Nucleus accumbens (tissue), 56 donors: ENCODE data around the gene KAT2A.

Source experiments
- DNase-seq, 56 donors: peaks; one replicate each; lab custom pipeline; 2025; lab: John Stamatoyannopoulos, UW

The KAT2A gene

DNA sequence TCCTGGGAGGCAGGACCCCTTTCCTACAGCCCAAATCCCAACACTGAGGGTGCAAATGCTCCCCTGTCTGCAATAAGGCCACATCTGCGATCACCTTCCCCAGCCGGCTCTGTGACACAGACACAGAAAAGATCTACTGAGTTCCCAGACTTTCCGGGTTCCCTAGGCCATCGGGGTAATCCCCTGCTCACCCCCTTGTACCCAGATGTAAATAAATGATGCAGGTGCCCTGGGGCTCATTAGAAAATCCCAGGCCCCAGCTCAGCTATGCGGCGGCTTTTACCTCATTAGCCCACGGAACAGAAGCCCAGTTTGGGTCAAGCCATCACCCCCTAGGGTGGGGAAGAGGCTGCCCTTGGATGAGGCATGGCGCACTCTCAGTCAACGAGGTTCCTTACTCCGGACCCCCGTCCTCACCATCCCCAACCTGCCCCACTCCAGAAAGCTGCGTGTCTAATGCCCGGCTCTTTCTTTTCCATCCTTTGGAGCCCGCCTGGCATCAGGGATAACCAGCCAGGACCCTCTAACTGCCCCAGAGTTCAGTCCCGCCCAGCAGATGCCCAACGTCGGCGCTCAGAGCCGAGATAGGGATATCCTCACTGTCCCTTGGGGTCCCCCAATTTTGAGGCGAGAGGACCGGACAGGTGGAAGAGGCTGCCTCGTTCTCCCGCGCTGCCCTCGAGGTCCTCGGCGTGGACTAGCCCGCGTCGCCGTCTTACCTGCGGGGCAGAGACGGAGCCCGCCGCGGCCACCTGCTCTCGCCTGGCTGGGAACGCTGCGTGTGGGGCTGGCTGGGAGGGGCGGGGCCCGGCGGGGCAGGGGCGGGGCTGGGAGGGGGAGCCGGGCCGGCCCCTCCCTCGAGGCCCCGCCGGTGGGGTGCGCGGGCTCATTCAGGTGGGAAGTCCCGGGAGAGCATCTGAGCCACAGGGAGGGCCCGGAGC, 23.2 kb downstream of the KAT2A start, which contains the start of gene ZNF385C:
TSS of gene ZNF385C (minus strand) at position 783 of the 941 bp plus-strand sequence. CDS start 35,417 bp downstream, outside the sequence.
- no peak for DNase-seq

GRCh38 chr17:42096360-42097111, 24.6 kb downstream of the KAT2A start:
- no peak for DNase-seq

GRCh38 chr17:42094375-42095069, 26.6 kb downstream of the KAT2A start:
- DNase-seq = no peak

- DNase-seq = no peak
Measured at GRCh38 chr17:42092939-42093338, 28.2 kb downstream of the KAT2A start.

DNA sequence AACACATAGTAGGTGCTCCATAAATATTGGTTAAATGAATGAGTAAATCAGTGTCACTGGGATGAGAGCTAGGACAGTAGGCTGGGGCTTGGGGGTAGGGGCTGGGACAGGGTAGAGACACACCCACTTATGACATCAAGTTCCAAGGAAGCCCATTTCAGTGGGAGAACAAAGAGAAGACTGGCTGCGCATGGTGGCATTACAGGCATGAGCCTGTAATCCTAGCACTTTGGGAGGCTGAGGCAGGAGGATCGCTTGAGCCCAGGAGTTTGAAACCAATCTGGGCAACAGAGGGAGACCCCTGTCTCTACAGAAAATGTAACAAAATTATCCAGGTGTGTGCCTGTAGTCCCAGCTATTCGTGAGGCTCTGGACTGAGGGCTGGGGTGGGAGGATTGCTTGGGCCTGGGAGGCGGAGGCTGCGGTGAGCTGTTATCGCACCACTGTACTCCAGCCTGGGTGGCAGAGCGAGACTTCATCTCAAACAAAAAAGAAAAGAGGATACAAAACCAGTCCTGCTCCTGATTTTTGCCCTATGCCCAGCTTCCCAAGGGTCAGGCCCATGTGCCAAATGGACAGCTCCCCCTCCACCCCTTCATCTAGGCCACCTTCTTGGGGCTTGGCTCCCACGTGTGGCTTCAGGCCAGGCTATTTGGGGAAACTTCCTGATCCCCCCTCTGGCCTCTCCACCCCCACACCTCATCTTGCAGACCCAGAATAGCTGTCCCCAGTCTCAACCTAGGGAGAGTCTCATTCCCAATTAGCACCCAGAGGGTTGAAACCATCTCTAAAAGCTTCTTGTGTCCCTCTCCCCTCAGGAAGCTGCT, 30.0 kb downstream of the KAT2A start:
- DNase-seq = no peak

- no peak for DNase-seq
Measured at GRCh38 chr17:42088736-42089135, 32.4 kb downstream of the KAT2A start.

GRCh38 chr17:42087736-42088705, 33.1 kb downstream of the KAT2A start:
- peak in 38 of 56 donors; percentile 3 to 68 (median 23) for DNase-seq

- DNase-seq = no peak
Measured at GRCh38 chr17:42087042-42087701, 34.0 kb downstream of the KAT2A start.

GRCh38 chr17:42081516-42082129, 39.5 kb downstream of the KAT2A start:
- no peak for DNase-seq

DNA sequence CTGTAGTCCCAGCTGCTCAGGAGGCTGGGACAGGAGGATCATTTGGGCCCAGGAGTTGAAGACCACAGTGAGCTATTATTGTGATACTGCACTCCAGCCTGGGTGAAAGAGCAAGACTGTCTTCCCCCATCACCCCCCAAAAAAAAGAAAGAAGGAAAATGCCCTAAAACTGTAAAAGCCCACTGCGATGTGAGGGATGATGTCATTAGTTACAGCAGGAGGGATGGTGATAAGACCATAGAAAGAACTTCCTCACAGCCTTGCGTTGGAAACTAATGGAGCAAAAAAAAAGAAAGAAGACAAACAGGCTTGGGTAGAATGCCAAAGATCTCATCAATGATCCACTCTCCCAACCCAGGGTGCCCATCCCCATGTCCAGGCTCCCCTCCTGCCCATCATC, 41.6 kb downstream of the KAT2A start:
- DNase-seq = no peak

GRCh38 chr17:42078396-42079043, 42.6 kb downstream of the KAT2A start:
- no peak for DNase-seq

DNA sequence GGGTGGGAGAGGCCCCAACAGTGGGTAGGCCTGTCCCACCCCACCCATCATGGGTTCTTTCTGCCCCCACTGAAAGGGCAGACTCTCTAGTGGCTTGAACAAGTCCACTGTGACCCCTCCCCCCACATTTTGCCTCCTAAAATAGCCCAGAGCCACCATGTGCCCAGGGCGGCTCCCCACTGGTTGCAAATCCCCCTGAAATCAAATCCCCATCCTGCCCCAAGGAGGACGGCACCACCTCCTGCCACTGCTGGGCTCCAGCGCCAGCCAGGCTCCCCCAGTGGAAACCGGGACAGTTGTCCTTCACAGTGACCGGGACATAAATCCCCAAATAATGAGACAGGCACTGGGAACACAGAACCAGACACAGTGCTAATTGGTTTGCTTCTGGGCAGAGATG, 43.4 kb downstream of the KAT2A start:
- DNase-seq = no peak

- no peak for DNase-seq
Measured at GRCh38 chr17:42076797-42077559, 44.2 kb downstream of the KAT2A start.

GRCh38 chr17:42075789-42076188, 45.4 kb downstream of the KAT2A start:
- DNase-seq = no peak

GRCh38 chr17:42072323-42073187, 48.6 kb downstream of the KAT2A start:
- no peak for DNase-seq
